SK-N-SH (cell line): ENCODE results near the gene C1QL3. TPM values are rescaled to one million over a fixed set of nuclear protein-coding genes. Genes with fewer than 3 reads are reported as not detected.

Experiments
- CTCF ChIA-PET: fragments of 300-600, 350-600 bp; formaldehyde crosslinking; extraction: SDS; loops from one replicate; lab custom pipeline; 2021; lab: Yijun Ruan, JAX
- POLR2A ChIA-PET: fragments of 350-600 bp; sonication (Branson Sonifier 250); formaldehyde crosslinking; extraction: SDS; loops from one replicate; lab custom pipeline; 2020; ENCODE audit warnings: antibody characterized with exemption, inconsistent platforms; lab: Yijun Ruan, JAX
- DNase-seq: peaks from one replicate; pipeline ENCODE4 v3.0.0; 2012
- H2AFZ ChIP-seq: fragments of 200-600 bp; sonication (generic); 2 replicates; pipeline ENCODE4 v1.8.1; 2016; ENCODE audit warnings: antibody characterized with exemption, mild to moderate bottlenecking, low read depth
- H3F3A ChIP-seq: fragments of 200-600 bp; sonication (generic); replicated peaks from 2 replicates; pipeline ENCODE3; 2016; ENCODE audit warnings: antibody characterized with exemption, mild to moderate bottlenecking; ENCODE audit not compliant: insufficient read depth
- H3K27ac ChIP-seq, 2 experiments: fragments of 200-500 bp in 1 of 2; fragments of 200-600 bp in 1 of 2; sonication (Bioruptor generic) in 1 of 2; sonication (generic), shearing (Covaris generic) in 1 of 2; 2 replicates each; pipeline versions ENCODE4 v1.5.1 to v1.6.1; 2014 to 2016; ENCODE audit warnings: low read depth in 2 of 2, inconsistent platforms in 1 of 2, low read length in 1 of 2, mild to moderate bottlenecking in 1 of 2, mixed read lengths in 1 of 2
- H3K27me3 ChIP-seq: fragments of 200-600 bp; sonication (generic), shearing (Covaris generic); 2 replicates; pipeline ENCODE4 v1.6.1; 2016; ENCODE audit warnings: mixed run types; ENCODE audit not compliant: insufficient read depth
- H3K36me3 ChIP-seq, 2 experiments: fragments of 200-500 bp in 1 of 2; fragments of 200-600 bp in 1 of 2; sonication (Bioruptor generic) in 1 of 2; sonication (generic) in 1 of 2; replicated peaks in 1 of 2; 2 replicates each; pipeline versions ENCODE3 to v1.5.1; 2014 to 2016; ENCODE audit warnings: low read length in 1 of 2, mild to moderate bottlenecking in 1 of 2; ENCODE audit not compliant: insufficient read depth in 2 of 2, control insufficient read depth in 1 of 2
- H3K4me1 ChIP-seq, 2 experiments: fragments of 200-500 bp in 1 of 2; fragments of 200-600 bp in 1 of 2; sonication (Bioruptor generic) in 1 of 2; sonication (generic), shearing (Covaris generic) in 1 of 2; 2 replicates each; pipeline versions ENCODE4 v1.5.1 to v1.6.1; 2014 to 2016; ENCODE audit warnings: low read depth in 1 of 2, low read length in 1 of 2, mixed run types in 1 of 2; ENCODE audit not compliant: insufficient read depth in 2 of 2, control insufficient read depth in 1 of 2
- H3K4me2 ChIP-seq: fragments of 200-600 bp; sonication (generic), shearing (Covaris generic); 2 replicates; pipeline ENCODE4 v1.6.1; 2017; ENCODE audit warnings: mixed run types
- H3K4me3 ChIP-seq, 2 experiments: fragments of 200-500 bp in 1 of 2; fragments of 200-600 bp in 1 of 2; sonication (Bioruptor generic) in 1 of 2; sonication (generic), shearing (Covaris generic) in 1 of 2; 2 replicates each; pipeline versions ENCODE4 v1.5.1 to v1.8.1; 2014 to 2016; ENCODE audit warnings: low read depth in 2 of 2, inconsistent platforms in 1 of 2, low read length in 1 of 2, mild to moderate bottlenecking in 1 of 2, mixed read lengths in 1 of 2, moderate library complexity in 1 of 2
- H3K79me2 ChIP-seq: fragments of 200-600 bp; sonication (generic); 2 replicates; pipeline ENCODE4 v1.8.1; 2017; ENCODE audit warnings: mild to moderate bottlenecking; ENCODE audit not compliant: insufficient read depth
- H3K9ac ChIP-seq: fragments of 200-600 bp; sonication (generic); 2 replicates; pipeline ENCODE4 v1.6.1; 2017; ENCODE audit warnings: mixed run types
- H3K9me2 ChIP-seq: fragments of 200-600 bp; sonication (generic); 2 replicates; pipeline ENCODE4 v1.6.1; 2017; ENCODE audit warnings: mixed run types
- H3K9me3 ChIP-seq: fragments of 200-600 bp; sonication (generic); 2 replicates; pipeline ENCODE4 v1.6.1; 2017; ENCODE audit warnings: mixed run types, mild to moderate bottlenecking, moderate library complexity
- H4K20me1 ChIP-seq: fragments of 200-600 bp; sonication (generic); 2 replicates; pipeline ENCODE4 v1.6.1; 2017; ENCODE audit warnings: mild to moderate bottlenecking, mixed run types; ENCODE audit not compliant: insufficient read depth
- ELF1 ChIP-seq: IDR thresholded peaks from 2 replicates; pipeline ENCODE4 v1.4.0; 2012
- EP300 ChIP-seq, 2 experiments: IDR thresholded peaks; 2 replicates each; pipeline versions ENCODE4 v1.4.0 to v1.6.1; 2012; ENCODE audit warnings: borderline replicate concordance in 1 of 2, low read depth in 1 of 2, low read length in 1 of 2
- FOXJ3 ChIP-seq: sonication (generic); formaldehyde crosslinking; IDR thresholded peaks from 2 replicates; pipeline ENCODE4 v1.5.1; 2020; ENCODE audit warnings: mild to moderate bottlenecking, missing genetic modification reagents
- GABPA ChIP-seq: IDR thresholded peaks from 2 replicates; pipeline ENCODE4 v1.4.0; 2012; ENCODE audit warnings: low read depth, mild to moderate bottlenecking
- JUND ChIP-seq: IDR thresholded peaks from 2 replicates; pipeline ENCODE4 v1.4.0; 2012
- NFIC ChIP-seq: IDR thresholded peaks from 2 replicates; pipeline ENCODE4 v1.4.0; 2012; ENCODE audit warnings: borderline replicate concordance
- POLR2AphosphoS5 ChIP-seq: IDR thresholded peaks from 2 replicates; pipeline ENCODE4 v1.6.1; 2012; ENCODE audit warnings: low read depth, low read length
- RAD21 ChIP-seq: IDR thresholded peaks from 2 replicates; pipeline ENCODE4 v1.6.1; 2012; ENCODE audit warnings: mild to moderate bottlenecking, low read length
- RCOR1 ChIP-seq: fragments of 150-350 bp; IDR thresholded peaks from 2 replicates; pipeline ENCODE4 v1.6.1; 2017; ENCODE audit warnings: antibody characterized with exemption, low read length
- REST ChIP-seq: IDR thresholded peaks from 2 replicates; pipeline ENCODE4 v1.6.1; 2012; ENCODE audit warnings: mild to moderate bottlenecking, low read depth, low read length, moderate library complexity
- RXRA ChIP-seq: IDR thresholded peaks from 2 replicates; pipeline ENCODE4 v1.4.0; 2012; ENCODE audit warnings: low read depth, mild to moderate bottlenecking, borderline replicate concordance
- SIN3A ChIP-seq: IDR thresholded peaks from 2 replicates; pipeline ENCODE4 v1.6.1; 2012; ENCODE audit warnings: low read depth, mild to moderate bottlenecking, low read length, moderate library complexity, borderline replicate concordance
- SMC3 ChIP-seq: IDR thresholded peaks from 2 replicates; pipeline ENCODE4 v1.6.1; 2012; ENCODE audit warnings: low read depth, low read length, improper control_type of control experiment
- TAF1 ChIP-seq: IDR thresholded peaks from 2 replicates; pipeline ENCODE4 v1.6.1; 2012; ENCODE audit warnings: low read depth, mild to moderate bottlenecking, low read length, moderate library complexity, borderline replicate concordance
- TCF12 ChIP-seq: IDR thresholded peaks from 2 replicates; pipeline ENCODE4 v1.4.0; 2012
- TEAD4 ChIP-seq: IDR thresholded peaks from 2 replicates; pipeline ENCODE4 v1.4.0; 2012; ENCODE audit warnings: mild to moderate bottlenecking, borderline replicate concordance; ENCODE audit not compliant: insufficient read depth
- ZBTB33 ChIP-seq: IDR thresholded peaks from 2 replicates; pipeline ENCODE4 v1.4.0; 2012; ENCODE audit warnings: low read depth, borderline replicate concordance
- WGBS: methylation state at CpG from one replicate; pipeline ENCODE4 v1.1.6; 2017; ENCODE audit warnings: low lambda C conversion rate; 5-methylcytosine and 5-hydroxymethylcytosine counted together
- polyA plus RNA-seq, 3 experiments: library from polyadenylated mRNA; depleted of rRNA; stranded (reverse); fragments of >200 nt; gene quantifications; 2 replicates each; pipeline ENCODE4 v1.2.3, GENCODE V29; 2012
- TF ChIP-seq, protein P1 (sequence below): IDR thresholded peaks from 2 replicates; pipeline ENCODE4 v1.4.0; 2012; ENCODE audit warnings: low read depth
- TF ChIP-seq, protein P2 (sequence below): fragments of 150-350 bp; IDR thresholded peaks from 2 replicates; pipeline ENCODE4 v1.6.1; 2016; ENCODE audit warnings: mild to moderate bottlenecking, low read depth, low read length
- TF ChIP-seq, protein P3 (sequence below): fragments of 150-350 bp; IDR thresholded peaks from 2 replicates; pipeline ENCODE4 v1.6.1; 2017; ENCODE audit warnings: antibody characterized with exemption, low read length, low read depth, borderline replicate concordance

Gene C1QL3
- polyA plus RNA-seq, 1 of the 3 experiments (the other 2 are of a cell fraction), result not detected

- no peaks in the 10 kb centered on the region for H3K79me2 ChIP-seq
- H3K9ac ChIP-seq, result no peak overlapping the region
- no peak for DNase-seq
- H3K9me3 ChIP-seq, result no peaks in the 10 kb centered on the region
- H3K36me3 ChIP-seq, result no peaks in the 10 kb centered on the region
- no peaks in the 10 kb centered on the region for H3K9me2 ChIP-seq
- no peaks in the 10 kb centered on the region for H3F3A ChIP-seq
- H3K27ac ChIP-seq, result no peak overlapping the region
- WGBS, result 48% methylated on average over 10 of the region's 10 CpGs
- ChIA-PET POLR2A (no interaction called here), CTCF (no interaction called here)
- H3K4me2 ChIP-seq, result no peak overlapping the region
- peaks cover 0 to 2% of the 10 kb centered on the region in 2 experiments; a peak in 1 of 4 replicates for H3K4me1 ChIP-seq
- H2AFZ ChIP-seq, result no peak overlapping the region
- H3K4me3 ChIP-seq, result no peak overlapping the region
- no peaks in the 10 kb centered on the region for H3K27me3 ChIP-seq
- H4K20me1 ChIP-seq, result no peaks in the 10 kb centered on the region
- no peak for TF ChIP-seq TEAD4
- TF ChIP-seq, protein P1, sequence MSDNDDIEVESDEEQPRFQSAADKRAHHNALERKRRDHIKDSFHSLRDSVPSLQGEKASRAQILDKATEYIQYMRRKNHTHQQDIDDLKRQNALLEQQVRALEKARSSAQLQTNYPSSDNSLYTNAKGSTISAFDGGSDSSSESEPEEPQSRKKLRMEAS, result no peak
- TF ChIP-seq GABPA, result no peak
- TF ChIP-seq RCOR1, result no peak
- no peak for TF ChIP-seq SMC3
- TF ChIP-seq RXRA, result no peak
- no peak for TF ChIP-seq TCF12
- TF ChIP-seq ZBTB33, result no peak
- no peak for TF ChIP-seq POLR2AphosphoS5
- TF ChIP-seq TAF1, result no peak
- TF ChIP-seq RAD21, result no peak
- TF ChIP-seq EP300 (IDR thresholded peaks at IDR 0.05; ENCODE audit: borderline replicate concordance in 1 of 2, low read depth in 1 of 2, low read length in 1 of 2), result no peak
- TF ChIP-seq REST, result no peak
- no peak for TF ChIP-seq ELF1
- no peak for TF ChIP-seq SIN3A
- TF ChIP-seq NFIC, result no peak
- TF ChIP-seq FOXJ3 (CRISPR knock-in tag), result no peak
- TF ChIP-seq, protein P2, sequence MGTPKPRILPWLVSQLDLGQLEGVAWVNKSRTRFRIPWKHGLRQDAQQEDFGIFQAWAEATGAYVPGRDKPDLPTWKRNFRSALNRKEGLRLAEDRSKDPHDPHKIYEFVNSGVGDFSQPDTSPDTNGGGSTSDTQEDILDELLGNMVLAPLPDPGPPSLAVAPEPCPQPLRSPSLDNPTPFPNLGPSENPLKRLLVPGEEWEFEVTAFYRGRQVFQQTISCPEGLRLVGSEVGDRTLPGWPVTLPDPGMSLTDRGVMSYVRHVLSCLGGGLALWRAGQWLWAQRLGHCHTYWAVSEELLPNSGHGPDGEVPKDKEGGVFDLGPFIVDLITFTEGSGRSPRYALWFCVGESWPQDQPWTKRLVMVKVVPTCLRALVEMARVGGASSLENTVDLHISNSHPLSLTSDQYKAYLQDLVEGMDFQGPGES, result no peak
- TF ChIP-seq, protein P3, sequence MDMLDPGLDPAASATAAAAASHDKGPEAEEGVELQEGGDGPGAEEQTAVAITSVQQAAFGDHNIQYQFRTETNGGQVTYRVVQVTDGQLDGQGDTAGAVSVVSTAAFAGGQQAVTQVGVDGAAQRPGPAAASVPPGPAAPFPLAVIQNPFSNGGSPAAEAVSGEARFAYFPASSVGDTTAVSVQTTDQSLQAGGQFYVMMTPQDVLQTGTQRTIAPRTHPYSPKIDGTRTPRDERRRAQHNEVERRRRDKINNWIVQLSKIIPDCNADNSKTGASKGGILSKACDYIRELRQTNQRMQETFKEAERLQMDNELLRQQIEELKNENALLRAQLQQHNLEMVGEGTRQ, result no peak
- TF ChIP-seq JUND, result no peak
Measured at GRCh38 chr10:16493884-16494536, 27.7 kb downstream of the C1QL3 start.
